ENCODE results near the gene NDUFA13. TPM values are rescaled to one million over a fixed set of nuclear protein-coding genes. Genes with fewer than 3 reads are reported as not detected.
A peak's percentile ranks its signal among the peaks of the same experiment; 100 is the strongest.
"Not testable (repeated sequence)": the region's sequence is repeated elsewhere in the genome, so short reads cannot be mapped to it uniquely, and the experiment has no call there.

Gene NDUFA13
- 182 and 374 TPM in 2 replicates for total RNA-seq

GRCh38 chr19:19515642-19516519 is at the start of gene NDUFA13:
NDUFA13 (plus strand) TSS chr19:19516225; CDS start chr19:19516239, 14 bp downstream.
- FAIRE-seq (no peak), DNase-seq (ENCODE audit: low read depth) (peak; percentile 81)
- peaks cover 10% of the 10 kb centered on the region for H3K36me3 ChIP-seq (ENCODE audit: control insufficient read depth, insufficient read depth, low read length)
- H3K4me3 ChIP-seq (ENCODE audit: low read depth, low read length), result peak within 1 kb of the TSS; percentile 62
- no peaks in the 10 kb centered on the region for H3K27me3 ChIP-seq (ENCODE audit: control insufficient read depth, insufficient read depth, low read length)
- TF ChIP-seq CTCF (IDR thresholded peaks at IDR 0.05; ENCODE audit: insufficient read depth, low read length, severe bottlenecking), result no peak

- Histone ChIP-seq H3K4me3 (ENCODE audit: low read depth, low read length) (no peak overlapping the region), H3K36me3 (ENCODE audit: control insufficient read depth, insufficient read depth, low read length) (peaks cover 27% of the 10 kb centered on the region), H3K27me3 (ENCODE audit: control insufficient read depth, insufficient read depth, low read length) (no peaks in the 10 kb centered on the region)
- DNase-seq (ENCODE audit: low read depth), result no peak
- FAIRE-seq, result no peak
- TF ChIP-seq CTCF (IDR thresholded peaks at IDR 0.05; ENCODE audit: insufficient read depth, low read length, severe bottlenecking), result no peak
These were observed 47.5 kb upstream of the NDUFA13 start for GRCh38 chr19:19468424-19469050.

GRCh38 chr19:19470579-19470978 is 45.4 kb upstream of the NDUFA13 start:
- Histone ChIP-seq H3K27me3 (ENCODE audit: control insufficient read depth, insufficient read depth, low read length) (no peaks in the 10 kb centered on the region), H3K4me3 (ENCODE audit: low read depth, low read length) (no peak overlapping the region), H3K36me3 (ENCODE audit: control insufficient read depth, insufficient read depth, low read length) (peaks cover 21% of the 10 kb centered on the region)
- FAIRE-seq (no peak), DNase-seq (ENCODE audit: low read depth) (no peak)
- no peak for TF ChIP-seq CTCF (IDR thresholded peaks at IDR 0.05; ENCODE audit: insufficient read depth, low read length, severe bottlenecking)

- DNase-seq (ENCODE audit: low read depth) (no peak), FAIRE-seq (no peak)
- no peak for TF ChIP-seq CTCF (IDR thresholded peaks at IDR 0.05; ENCODE audit: insufficient read depth, low read length, severe bottlenecking)
- no peak overlapping the region for H3K4me3 ChIP-seq (ENCODE audit: low read depth, low read length)
- H3K27me3 ChIP-seq (ENCODE audit: control insufficient read depth, insufficient read depth, low read length), result no peaks in the 10 kb centered on the region
- H3K36me3 ChIP-seq (ENCODE audit: control insufficient read depth, insufficient read depth, low read length), result peaks cover 12% of the 10 kb centered on the region
These were observed 44.3 kb upstream of the NDUFA13 start for GRCh38 chr19:19471682-19472081.

GRCh38 chr19:19472106-19472505 is 43.9 kb upstream of the NDUFA13 start:
- not testable (repeated sequence) for FAIRE-seq; DNase-seq (ENCODE audit: low read depth); H3K27me3 ChIP-seq (ENCODE audit: control insufficient read depth, insufficient read depth, low read length); H3K4me3 ChIP-seq (ENCODE audit: low read depth, low read length)
- peaks cover 12% of the 10 kb centered on the region for H3K36me3 ChIP-seq (ENCODE audit: control insufficient read depth, insufficient read depth, low read length)

GRCh38 chr19:19475015-19475765 is 40.8 kb upstream of the NDUFA13 start:
- DNase-seq (ENCODE audit: low read depth) (no peak), FAIRE-seq (no peak)

More at GRCh38 chr19:19475015-19475765, 40.8 kb upstream of the NDUFA13 start:
- Histone ChIP-seq H3K4me3 (ENCODE audit: low read depth, low read length) (no peak overlapping the region), H3K36me3 (ENCODE audit: control insufficient read depth, insufficient read depth, low read length) (peaks cover 9% of the 10 kb centered on the region), H3K27me3 (ENCODE audit: control insufficient read depth, insufficient read depth, low read length) (no peaks in the 10 kb centered on the region)
- no peak for TF ChIP-seq CTCF (IDR thresholded peaks at IDR 0.05; ENCODE audit: insufficient read depth, low read length, severe bottlenecking)

Measured in bronchial epithelial cell (primary cell).